HEK293T (cell line): ENCODE data around the gene RNASE7.

Experiments used
- ARNT ChIP-seq: fragments of 450-650 bp; IDR thresholded peaks from 2 replicates; pipeline ENCODE4 v1.6.1; 2017; ENCODE audit warnings: mild to moderate bottlenecking
- BHLHE40 ChIP-seq: fragments of 450-650 bp; IDR thresholded peaks from 2 replicates; pipeline ENCODE4 v1.6.1; 2016; ENCODE audit warnings: mild to moderate bottlenecking, moderate library complexity, borderline replicate concordance
- CTBP1 ChIP-seq: fragments of 450-650 bp; IDR thresholded peaks from 2 replicates; pipeline ENCODE4 v1.6.1; 2016; ENCODE audit warnings: borderline replicate concordance
- ELF4 ChIP-seq: fragments of 450-650 bp; IDR thresholded peaks from 2 replicates; pipeline ENCODE4 v1.6.1; 2017; ENCODE audit warnings: antibody characterized with exemption
- FOXA1 ChIP-seq: fragments of 450-650 bp; IDR thresholded peaks from 2 replicates; pipeline ENCODE4 v1.6.1; 2016; ENCODE audit warnings: mild to moderate bottlenecking
- FOXK2 ChIP-seq: fragments of 450-650 bp; IDR thresholded peaks from 2 replicates; pipeline ENCODE4 v1.6.1; 2016; ENCODE audit warnings: mild to moderate bottlenecking
- FOXM1 ChIP-seq: fragments of 450-650 bp; IDR thresholded peaks from 2 replicates; pipeline ENCODE4 v1.6.1; 2017; ENCODE audit warnings: mild to moderate bottlenecking, borderline replicate concordance
- HDGF ChIP-seq: fragments of 450-650 bp; IDR thresholded peaks from 2 replicates; pipeline ENCODE4 v1.6.1; 2017; ENCODE audit warnings: antibody characterized with exemption, borderline replicate concordance
- L3MBTL2 ChIP-seq: fragments of 450-650 bp; conservative IDR thresholded peaks from 2 replicates; pipeline ENCODE4 v1.6.1; 2016; ENCODE audit warnings: mild to moderate bottlenecking
- NFRKB ChIP-seq: fragments of 450-650 bp; IDR thresholded peaks from 2 replicates; pipeline ENCODE4 v1.6.1; 2016; ENCODE audit warnings: mild to moderate bottlenecking, moderate library complexity
- PKNOX1 ChIP-seq: fragments of 450-650 bp; IDR thresholded peaks from 2 replicates; pipeline ENCODE4 v1.6.1; 2016
- SP1 ChIP-seq: fragments of 450-650 bp; IDR thresholded peaks from 2 replicates; pipeline ENCODE4 v1.6.1; 2017
- TARDBP ChIP-seq: fragments of 450-650 bp; IDR thresholded peaks from 2 replicates; pipeline ENCODE4 v1.6.1; 2016
- ZNF384 ChIP-seq: fragments of 450-650 bp; IDR thresholded peaks from 2 replicates; pipeline ENCODE4 v1.6.1; 2016

GRCh38 chr14:21059842-21060613, 17.9 kb downstream of the RNASE7 start:
- no peak for TF ChIP-seq BHLHE40
- no peak for TF ChIP-seq FOXM1
- no peak for TF ChIP-seq ZNF384
- no peak for TF ChIP-seq L3MBTL2
- TF ChIP-seq NFRKB = no peak
- TF ChIP-seq SP1 = no peak
- no peak for TF ChIP-seq HDGF
- TF ChIP-seq FOXK2 = no peak
- no peak for TF ChIP-seq TARDBP
- TF ChIP-seq ARNT = no peak
- no peak for TF ChIP-seq ELF4
- TF ChIP-seq PKNOX1 = no peak
- TF ChIP-seq CTBP1 = no peak
- TF ChIP-seq FOXA1 = no peak
